GM12892 (cell line): Measurements from ENCODE around the gene SNCA.

Source experiments
- DNase-seq: peaks from one replicate; pipeline ENCODE4 v3.0.0; 2011; ENCODE audit not compliant: insufficient read length
- FAIRE-seq: peaks from 2 replicates; lab custom pipeline; 2011; peaks lifted over from hg19 to GRCh38; lab: Jason Lieb, UNC
- POLR2A ChIP-seq: IDR thresholded peaks from 2 replicates; pipeline ENCODE4 v1.6.1; 2011; ENCODE audit warnings: low read depth, low read length, control low read depth
- POLR2AphosphoS5 ChIP-seq: IDR thresholded peaks from 2 replicates; pipeline ENCODE4 v1.6.1; 2011; ENCODE audit warnings: low read depth, low read length, control low read depth
- TAF1 ChIP-seq: IDR thresholded peaks from 2 replicates; pipeline ENCODE4 v1.6.1; 2011; ENCODE audit warnings: low read depth, mild to moderate bottlenecking, control low read depth, low read length, borderline replicate concordance

Gene SNCA

DNA sequence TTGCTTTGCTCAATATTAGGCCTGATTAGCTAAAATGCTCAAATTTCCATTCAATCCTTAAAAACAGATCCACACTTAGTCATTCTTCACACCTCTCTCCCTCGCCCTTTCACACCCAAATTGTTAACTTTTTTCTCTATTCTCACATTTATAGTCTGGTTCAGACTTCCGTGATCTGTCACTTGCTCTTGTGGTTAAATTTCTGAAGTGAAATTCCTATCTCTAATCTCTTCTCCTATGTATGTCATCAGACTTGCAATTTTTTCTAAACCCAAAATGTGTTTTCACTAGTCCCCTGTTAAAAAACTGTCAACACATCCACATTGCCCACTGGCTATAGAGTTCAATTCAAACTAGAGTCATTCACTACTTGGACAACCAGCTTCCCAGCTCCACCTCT, 63.2 kb downstream of the SNCA start:
- TF ChIP-seq TAF1 = no peak
- TF ChIP-seq POLR2AphosphoS5 = no peak
- FAIRE-seq (no peak), DNase-seq (no peak)

DNA sequence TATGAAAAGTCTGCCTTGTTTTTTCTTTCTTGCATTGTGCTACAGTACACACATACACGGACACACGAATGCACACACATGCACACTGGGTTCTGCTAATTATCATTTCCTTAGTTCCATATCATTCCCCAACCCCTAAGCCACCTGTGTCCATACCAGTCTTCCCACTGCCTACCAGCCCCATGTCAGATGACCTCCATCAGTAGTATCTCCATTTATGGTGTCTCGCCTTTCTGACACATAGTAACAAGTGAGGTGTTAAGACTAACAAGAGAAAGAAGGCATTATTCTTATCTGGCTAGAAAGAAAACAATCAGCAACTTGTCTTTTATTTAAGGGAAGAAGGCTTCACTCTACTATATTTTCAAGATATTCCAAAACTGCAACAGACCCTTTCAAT, 67.1 kb downstream of the SNCA start:
- TF ChIP-seq TAF1 (no peak), POLR2AphosphoS5 (no peak), POLR2A (no peak)
- FAIRE-seq (no peak), DNase-seq (no peak)

DNA sequence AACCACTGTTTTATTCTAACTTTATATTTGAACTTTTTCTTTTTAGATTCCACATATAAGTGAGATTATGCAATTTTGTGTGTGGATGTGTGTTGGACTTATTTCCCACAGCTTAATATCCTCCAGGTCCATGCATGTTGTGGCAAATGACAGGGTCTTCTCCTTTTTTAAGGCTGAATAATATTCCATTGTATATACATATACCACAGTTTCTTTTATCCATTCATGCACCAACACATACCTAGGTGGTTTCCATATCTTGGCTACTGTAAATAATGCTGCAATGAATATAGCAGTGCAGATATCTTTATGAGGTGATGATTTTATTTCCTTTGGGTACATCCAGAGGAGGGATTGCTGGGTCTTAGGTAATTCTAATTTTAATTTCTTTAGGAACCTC, 69.0 kb downstream of the SNCA start:
- FAIRE-seq (no peak), DNase-seq (no peak)
- TF ChIP-seq POLR2A = no peak
- no peak for TF ChIP-seq TAF1
- no peak for TF ChIP-seq POLR2AphosphoS5

DNA sequence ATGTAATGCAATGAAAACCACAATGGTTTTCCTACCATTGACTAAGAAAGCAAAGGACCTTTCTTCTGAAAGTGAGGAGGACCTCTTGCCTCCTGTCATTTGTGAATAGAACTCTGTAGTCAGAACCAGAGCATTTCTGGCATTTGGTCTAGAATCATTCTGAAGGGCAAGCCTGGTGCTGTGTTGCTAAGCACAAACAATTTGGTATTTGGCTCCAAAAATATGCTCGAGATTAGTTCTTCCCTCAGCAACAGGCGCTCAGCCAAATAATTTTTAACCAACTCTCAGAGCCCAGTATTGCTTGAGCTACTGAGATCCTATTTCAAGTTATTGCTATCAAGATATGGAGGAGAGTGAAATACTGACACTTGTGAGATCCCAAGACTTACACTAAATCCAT, 71.0 kb downstream of the SNCA start:
- DNase-seq = no peak
- TF ChIP-seq POLR2AphosphoS5 (no peak), TAF1 (no peak), POLR2A (no peak)
- FAIRE-seq = no peak

DNA sequence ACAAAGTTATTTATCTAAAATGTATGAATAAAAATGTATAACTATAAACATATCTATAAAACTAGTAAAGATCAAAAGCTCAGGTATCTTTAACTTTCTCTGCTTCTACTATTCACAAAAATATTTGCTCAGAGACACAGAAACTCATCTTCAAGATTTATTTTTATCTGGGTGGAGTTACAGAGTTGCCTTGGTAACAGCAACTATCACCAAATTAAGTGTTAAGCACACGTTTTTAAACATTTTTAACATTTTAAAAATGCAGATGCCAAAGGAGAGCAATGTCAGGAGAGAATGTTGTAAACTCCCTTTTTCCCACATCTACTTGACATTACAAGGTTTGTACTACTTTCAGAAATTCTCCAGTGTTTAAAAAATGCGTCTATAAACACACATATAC, 71.4 kb downstream of the SNCA start:
- FAIRE-seq = no peak
- DNase-seq = no peak
- TF ChIP-seq TAF1 = no peak

DNA sequence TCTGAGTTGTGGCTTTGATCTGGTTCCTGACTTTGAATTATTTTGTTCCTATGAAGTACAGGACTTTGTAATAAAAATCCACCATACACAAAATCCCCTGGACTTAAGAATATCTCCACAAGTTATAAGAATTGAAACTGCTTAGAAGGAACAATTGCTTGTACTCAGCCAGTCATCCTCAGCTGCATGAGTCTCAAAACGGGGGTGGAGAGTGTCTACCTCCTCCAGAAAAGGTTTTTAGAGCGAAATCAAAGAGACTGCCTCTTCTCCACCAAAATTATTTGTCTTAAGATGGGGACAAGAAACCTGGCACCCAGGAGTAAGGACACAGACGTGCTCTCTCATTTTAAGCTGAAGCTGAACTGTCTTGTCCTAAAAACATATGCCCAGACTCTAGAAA, 74.7 kb downstream of the SNCA start:
- FAIRE-seq = no peak
- no peak for DNase-seq
- TF ChIP-seq POLR2AphosphoS5 = no peak
- no peak for TF ChIP-seq TAF1
- TF ChIP-seq POLR2A = no peak

DNA sequence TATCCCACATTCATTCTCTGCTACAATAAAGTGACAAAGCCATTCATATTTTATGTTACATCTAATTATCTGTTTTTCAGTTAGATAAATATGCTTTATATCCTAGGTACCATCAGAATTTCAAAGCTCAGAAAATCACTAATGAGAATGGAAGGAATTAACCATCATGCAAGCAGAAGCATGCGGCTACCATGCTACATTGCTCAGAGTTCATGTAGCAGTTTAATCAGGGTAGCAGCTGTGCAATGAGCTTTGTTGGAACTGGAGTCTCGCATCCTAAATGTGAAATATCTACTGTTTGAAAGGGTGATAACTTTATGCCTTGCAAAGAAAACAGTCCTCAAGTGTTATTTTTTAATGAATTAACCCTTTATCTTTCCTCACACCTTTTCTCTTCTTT, 77.5 kb downstream of the SNCA start:
- no peak for DNase-seq
- TF ChIP-seq POLR2A = no peak
- TF ChIP-seq POLR2AphosphoS5 = no peak
- TF ChIP-seq TAF1 = no peak
- no peak for FAIRE-seq

DNA sequence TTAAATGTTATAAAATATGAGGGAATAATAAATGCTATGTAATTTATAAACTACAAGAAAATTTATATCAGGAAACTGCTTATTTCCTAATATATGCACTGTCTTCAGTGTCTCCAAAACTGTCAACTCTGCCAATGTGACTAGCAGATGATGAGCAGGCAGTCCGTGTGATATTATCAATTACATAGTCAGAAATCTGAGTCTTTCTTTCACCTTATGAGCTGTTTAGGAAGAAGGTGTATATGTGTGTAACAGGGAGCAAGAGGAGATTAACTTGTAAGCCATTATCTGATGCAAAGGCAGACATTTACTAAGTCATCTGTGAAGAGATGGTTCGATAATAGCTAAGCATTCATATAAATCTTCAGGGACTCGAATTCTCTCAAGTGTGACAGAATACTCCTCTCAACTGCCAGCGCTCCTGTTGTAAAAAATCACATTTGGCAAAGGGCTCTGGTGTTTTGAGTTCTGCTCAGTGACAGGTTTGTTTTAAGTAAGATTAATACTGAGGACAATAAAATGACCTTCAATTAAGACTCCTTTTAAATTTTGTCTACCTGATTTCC, 79.7 kb downstream of the SNCA start:
- DNase-seq = no peak
- no peak for TF ChIP-seq POLR2A
- no peak for TF ChIP-seq POLR2AphosphoS5
- no peak for TF ChIP-seq TAF1

DNA sequence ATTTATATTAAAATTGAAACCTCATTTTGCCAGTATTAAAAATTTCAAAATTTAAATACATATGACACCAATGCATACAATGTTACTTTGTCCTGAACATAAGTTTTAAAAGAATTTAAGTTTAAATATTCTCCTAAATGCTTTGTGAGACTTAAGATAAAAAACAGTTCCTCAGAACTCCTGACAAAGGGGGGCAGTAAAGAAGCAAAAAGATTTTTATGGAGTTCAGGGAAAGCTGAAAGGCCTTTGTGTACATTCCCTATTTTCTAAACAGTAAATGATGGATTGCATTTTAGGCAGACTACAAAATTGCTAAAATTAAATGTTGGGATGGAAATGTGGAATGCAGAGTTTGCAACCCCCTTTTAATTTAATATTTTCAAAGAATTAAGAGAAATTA, 81.7 kb downstream of the SNCA start:
- TF ChIP-seq POLR2AphosphoS5 (no peak), POLR2A (no peak), TAF1 (no peak)
- DNase-seq (no peak), FAIRE-seq (no peak)

More for the DNA sequence above, 79.7 kb downstream of the SNCA start:
- no peak for FAIRE-seq

DNA sequence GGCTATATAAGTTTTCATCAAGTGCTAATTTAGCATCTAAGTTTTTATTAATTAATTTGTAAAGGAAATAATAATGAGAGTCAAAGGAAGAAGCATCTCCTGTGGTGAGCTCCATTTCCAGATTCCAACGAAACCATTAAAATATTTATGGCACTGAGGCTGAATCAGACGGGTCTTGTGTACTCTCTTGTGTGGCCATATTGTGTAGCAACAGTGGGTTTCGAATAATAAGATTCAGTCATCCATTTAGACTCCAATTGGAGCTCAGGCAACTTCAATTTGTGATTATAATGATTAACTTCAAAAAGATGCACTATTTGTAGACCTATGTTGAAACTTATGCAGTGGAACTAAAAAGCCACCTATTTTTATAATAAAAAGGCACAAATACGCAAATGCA, 82.4 kb downstream of the SNCA start:
- FAIRE-seq = no peak
- TF ChIP-seq POLR2AphosphoS5 (no peak), POLR2A (no peak), TAF1 (no peak)
- no peak for DNase-seq

DNA sequence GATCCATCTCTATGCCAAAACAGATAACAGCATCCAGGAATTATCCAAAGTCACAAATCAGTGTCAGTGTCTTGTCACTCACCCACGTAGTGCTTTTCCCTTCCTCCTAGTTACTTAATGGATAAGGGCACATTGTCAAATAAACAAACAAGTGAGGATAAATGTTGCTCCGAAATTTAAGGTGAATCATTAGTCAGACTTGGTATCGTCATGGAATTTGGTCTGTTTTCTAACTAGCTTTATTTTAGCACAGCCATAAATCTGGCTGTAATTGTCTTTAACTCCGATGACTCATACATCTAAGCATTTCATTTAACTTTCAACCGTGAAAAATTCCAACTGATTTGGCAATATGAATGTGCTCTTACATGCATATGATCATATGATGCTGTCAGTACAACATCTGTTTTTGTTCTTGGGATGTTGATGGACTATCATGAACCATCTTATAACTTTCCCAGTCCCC, 83.3 kb downstream of the SNCA start:
- DNase-seq = no peak
- TF ChIP-seq POLR2A (no peak), TAF1 (no peak), POLR2AphosphoS5 (no peak)
- FAIRE-seq = no peak

DNA sequence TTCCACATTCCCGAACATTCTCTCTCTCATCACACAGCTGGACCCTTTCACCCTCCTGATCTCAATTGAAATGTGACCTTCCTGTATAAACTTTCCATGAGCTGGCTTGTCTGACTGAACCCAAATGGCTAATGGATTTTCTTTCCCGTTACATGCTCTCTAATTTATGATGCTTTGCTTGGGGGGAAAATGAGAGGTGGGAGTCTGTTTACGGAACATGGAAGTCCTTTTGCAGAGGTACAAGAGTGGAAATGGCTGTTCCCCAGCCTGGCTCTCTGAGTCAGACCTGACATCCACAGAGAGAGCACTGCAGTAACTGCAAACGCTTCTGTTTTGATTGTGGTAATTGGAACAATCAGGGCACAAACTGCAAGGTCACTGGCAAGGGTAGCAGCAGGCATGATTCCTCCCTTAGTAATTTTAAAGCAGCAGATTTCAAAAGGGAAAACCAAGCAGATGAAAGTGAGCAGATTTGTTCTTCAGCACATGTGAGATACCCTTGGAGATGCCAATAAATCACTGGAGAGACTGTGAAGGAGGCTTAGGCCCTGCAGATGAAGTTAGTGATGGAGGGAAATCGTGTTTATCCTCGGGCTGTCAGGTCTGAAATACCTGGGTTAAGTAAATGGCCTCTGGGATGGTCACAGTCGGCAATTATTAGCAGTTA, 83.9 kb downstream of the SNCA start:
- TF ChIP-seq POLR2A = no peak
- TF ChIP-seq TAF1 = no peak
- TF ChIP-seq POLR2AphosphoS5 = no peak
- FAIRE-seq (no peak), DNase-seq (no peak)

DNA sequence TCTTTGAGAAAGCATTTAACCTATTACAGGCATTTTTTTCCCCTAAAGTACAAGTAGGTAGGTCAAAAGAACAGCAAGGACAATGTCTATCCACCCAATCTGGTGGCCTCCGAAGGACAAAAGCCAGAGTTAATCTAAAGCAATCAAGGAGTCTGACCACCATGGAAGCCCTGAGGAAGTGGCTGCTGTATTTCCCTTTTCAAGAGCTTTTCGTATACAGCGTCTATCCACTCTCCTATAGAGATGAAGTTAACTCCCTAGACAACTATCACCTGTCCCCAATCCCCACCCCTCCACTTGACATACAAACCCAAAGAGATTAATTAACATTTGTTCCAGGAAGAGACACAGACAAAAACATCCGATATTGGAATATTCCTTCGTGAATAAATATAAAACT, 85.5 kb downstream of the SNCA start:
- TF ChIP-seq TAF1 (no peak), POLR2AphosphoS5 (no peak), POLR2A (no peak)
- no peak for DNase-seq

DNA sequence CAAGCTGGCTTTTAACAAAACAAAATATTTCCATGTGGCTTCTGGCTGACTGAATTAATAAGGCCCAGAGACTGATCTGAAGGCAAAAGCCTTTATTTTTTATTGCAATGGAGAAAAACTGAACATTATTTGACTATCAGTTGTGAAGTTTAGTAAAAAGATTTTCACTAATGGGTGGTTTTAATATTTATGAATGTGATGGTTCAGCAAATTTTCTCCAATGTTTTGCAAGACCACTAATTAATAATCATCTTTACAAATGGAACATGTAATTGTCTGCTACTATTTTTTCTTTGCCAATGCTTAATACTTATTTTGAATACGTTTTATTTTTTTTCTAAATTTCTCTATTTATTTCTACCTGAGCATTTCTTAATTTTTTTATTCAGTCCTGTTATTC, 90.6 kb downstream of the SNCA start:
- TF ChIP-seq POLR2AphosphoS5 = no peak
- no peak for TF ChIP-seq POLR2A
- TF ChIP-seq TAF1 = no peak
- DNase-seq = no peak
- no peak for FAIRE-seq

More for the DNA sequence above, 85.5 kb downstream of the SNCA start:
- no peak for FAIRE-seq
